CD8-positive, alpha-beta memory T cell (primary cell): Measurements from ENCODE around the gene SPOCK1. TPM values are rescaled to one million over a fixed set of nuclear protein-coding genes. Genes with fewer than 3 reads are reported as not detected.

Experiments used
- CTCF ChIA-PET: fragments of 350-600 bp; sonication (Branson Sonifier 250); formaldehyde crosslinking; loops from one replicate; lab custom pipeline; 2021; ENCODE audit warnings: antibody characterized with exemption; lab: Charles Lee
- POLR2A ChIA-PET: fragments of 350-600 bp; sonication (Branson Sonifier 250); formaldehyde crosslinking; loops from one replicate; lab custom pipeline; 2021; ENCODE audit warnings: antibody characterized with exemption; lab: Charles Lee
- DNase-seq, 5 donors: peaks; one replicate each; pipeline versions ENCODE4 v3.0.0 to v3.0.0-alpha.2; 2020 to 2022; ENCODE audit warnings: mixed read lengths in 1 of 5
- H3K27ac ChIP-seq: one replicate; pipeline ENCODE4 v1.7.0; 2013; ENCODE audit warnings: low read depth, mild to moderate bottlenecking, low read length, moderate library complexity
- H3K27me3 ChIP-seq: 2 replicates; pipeline ENCODE4 v1.7.0; 2013; ENCODE audit warnings: low read length, mild to moderate bottlenecking; ENCODE audit not compliant: insufficient read depth, poor library complexity, severe bottlenecking
- H3K36me3 ChIP-seq: 2 replicates; pipeline ENCODE4 v1.7.0; 2013; ENCODE audit warnings: mild to moderate bottlenecking, low read length, moderate library complexity; ENCODE audit not compliant: insufficient read depth
- H3K4me1 ChIP-seq: 2 replicates; pipeline ENCODE4 v1.7.0; 2013; ENCODE audit warnings: mild to moderate bottlenecking, low read length, moderate library complexity; ENCODE audit not compliant: insufficient read depth
- H3K4me3 ChIP-seq: 2 replicates; pipeline ENCODE4 v1.7.0; 2013; ENCODE audit warnings: mild to moderate bottlenecking, low read length
- H3K9me3 ChIP-seq: 2 replicates; pipeline ENCODE4 v1.7.0; 2013; ENCODE audit warnings: mild to moderate bottlenecking, low read length
- H3K27ac Mint-ChIP-seq, 8 donors: one replicate each; pipeline ENCODE4 v1.8.0; 2020 to 2021; ENCODE audit warnings: mixed read lengths in 8 of 8, mild to moderate bottlenecking in 6 of 8, inconsistent platforms in 3 of 8, moderate library complexity in 3 of 8
- H3K27me3 Mint-ChIP-seq, 2 donors: one replicate each; pipeline ENCODE4 v1.8.0; 2020 to 2021; ENCODE audit warnings: mixed read lengths in 2 of 2, mild to moderate bottlenecking in 1 of 2, moderate library complexity in 1 of 2
- H3K36me3 Mint-ChIP-seq, 3 donors: one replicate each; pipeline ENCODE4 v1.8.0; 2020 to 2021; ENCODE audit warnings: mixed read lengths in 3 of 3, inconsistent platforms in 1 of 3, mild to moderate bottlenecking in 1 of 3
- H3K4me1 Mint-ChIP-seq, 3 donors: one replicate each; pipeline ENCODE4 v1.8.0; 2020 to 2021; ENCODE audit warnings: mixed read lengths in 3 of 3, inconsistent platforms in 1 of 3, mild to moderate bottlenecking in 1 of 3
- H3K4me3 Mint-ChIP-seq, 7 donors: one replicate each; pipeline ENCODE4 v1.8.0; 2020 to 2021; ENCODE audit warnings: mixed read lengths in 7 of 7, mild to moderate bottlenecking in 6 of 7, moderate library complexity in 4 of 7, inconsistent platforms in 2 of 7
- H3K9me3 Mint-ChIP-seq, 5 donors: one replicate each; pipeline ENCODE4 v1.8.0; 2020 to 2022; ENCODE audit warnings: mixed read lengths in 5 of 5, mild to moderate bottlenecking in 3 of 5, moderate library complexity in 2 of 5, inconsistent platforms in 1 of 5
- polyA plus RNA-seq: library from polyadenylated mRNA; unstranded; fragments of 300-500 nt; fragmentation: Illumina TruSeq; gene quantifications from one replicate; pipeline ENCODE4 v1.2.3, GENCODE V29; 2021
- total RNA-seq, 2 experiments: library from RNA; stranded (reverse); gene quantifications; one replicate each; pipeline ENCODE4 v1.2.3, GENCODE V29; 2021

The SPOCK1 gene
- total and polyA plus RNA-seq, 3 experiments from 2014 or later = not detected

- H3K9me3 ChIP-seq = no peaks in the 10 kb centered on the region
- H3K4me1 Mint-ChIP-seq = no peaks in the 10 kb centered on the region
- no peak for DNase-seq
- ChIA-PET CTCF (no interaction called here), POLR2A (no interaction called here)
- H3K4me3 ChIP-seq = no peak overlapping the region
- H3K27me3 Mint-ChIP-seq = peaks cover 0 to 2% of the 10 kb centered on the region in 2 donors
- peaks cover 0 to 1% (median 0%) of the 10 kb centered on the region in 5 donors for H3K9me3 Mint-ChIP-seq
- H3K27me3 ChIP-seq = no peaks in the 10 kb centered on the region
- no peak overlapping the region for H3K27ac Mint-ChIP-seq
- H3K4me3 Mint-ChIP-seq = no peak overlapping the region
- no peaks in the 10 kb centered on the region for H3K36me3 Mint-ChIP-seq
- H3K36me3 ChIP-seq = no peaks in the 10 kb centered on the region
- no peak overlapping the region for H3K27ac ChIP-seq
- no peaks in the 10 kb centered on the region for H3K4me1 ChIP-seq
Measured at GRCh38 chr5:137176609-137177008, 322.5 kb downstream of the SPOCK1 start.

- Mint-ChIP-seq H3K9me3 (peaks cover 0 to 1% (median 0%) of the 10 kb centered on the region in 5 donors), H3K27me3 (peaks cover 0 to 2% of the 10 kb centered on the region in 2 donors), H3K4me1 (no peaks in the 10 kb centered on the region), H3K27ac (no peak overlapping the region), H3K36me3 (no peaks in the 10 kb centered on the region), H3K4me3 (no peak overlapping the region)
- ChIA-PET POLR2A (no interaction called here), CTCF (no interaction called here)
- Histone ChIP-seq H3K27ac (no peak overlapping the region), H3K4me1 (no peaks in the 10 kb centered on the region), H3K4me3 (no peak overlapping the region), H3K9me3 (no peaks in the 10 kb centered on the region), H3K27me3 (no peaks in the 10 kb centered on the region), H3K36me3 (no peaks in the 10 kb centered on the region)
- no peak for DNase-seq
Measured at GRCh38 chr5:137176126-137176525, 323.0 kb downstream of the SPOCK1 start.

- H3K36me3 Mint-ChIP-seq = no peaks in the 10 kb centered on the region
- H3K27ac ChIP-seq = no peak overlapping the region
- H3K4me1 ChIP-seq = no peaks in the 10 kb centered on the region
- CTCF ChIA-PET = no interaction called here
- POLR2A ChIA-PET = no interaction called here
- H3K4me3 ChIP-seq = no peak overlapping the region
- DNase-seq = no peak
- H3K4me1 Mint-ChIP-seq = no peaks in the 10 kb centered on the region
- H3K9me3 Mint-ChIP-seq = peaks cover 0 to 1% (median 0%) of the 10 kb centered on the region in 5 donors
- H3K36me3 ChIP-seq = no peaks in the 10 kb centered on the region
- peaks cover 0 to 2% of the 10 kb centered on the region in 2 donors for H3K27me3 Mint-ChIP-seq
- no peaks in the 10 kb centered on the region for H3K9me3 ChIP-seq
- H3K27me3 ChIP-seq = no peaks in the 10 kb centered on the region
- no peak overlapping the region for H3K4me3 Mint-ChIP-seq
- H3K27ac Mint-ChIP-seq = no peak overlapping the region
Measured at GRCh38 chr5:137174196-137174595, 324.9 kb downstream of the SPOCK1 start.

GRCh38 chr5:137172258-137172657 lies 326.9 kb downstream of the SPOCK1 start:
- no peaks in the 10 kb centered on the region for H3K36me3 Mint-ChIP-seq
- Histone ChIP-seq H3K36me3 (no peaks in the 10 kb centered on the region), H3K4me1 (no peaks in the 10 kb centered on the region), H3K4me3 (no peak overlapping the region), H3K27ac (no peak overlapping the region), H3K27me3 (no peaks in the 10 kb centered on the region), H3K9me3 (no peaks in the 10 kb centered on the region)
- no peak overlapping the region for H3K27ac Mint-ChIP-seq
- DNase-seq = no peak
- no peak overlapping the region for H3K4me3 Mint-ChIP-seq
- no peaks in the 10 kb centered on the region for H3K4me1 Mint-ChIP-seq
- POLR2A ChIA-PET = no interaction called here
- H3K9me3 Mint-ChIP-seq = peaks cover 0 to 1% (median 0%) of the 10 kb centered on the region in 5 donors
- CTCF ChIA-PET = no interaction called here
- no peaks in the 10 kb centered on the region for H3K27me3 Mint-ChIP-seq

- H3K4me1 ChIP-seq = no peaks in the 10 kb centered on the region
- POLR2A ChIA-PET = no interaction called here
- Mint-ChIP-seq H3K27ac (no peak overlapping the region), H3K9me3 (peaks cover 0 to 2% (median 0%) of the 10 kb centered on the region in 5 donors), H3K4me1 (no peaks in the 10 kb centered on the region), H3K36me3 (no peaks in the 10 kb centered on the region), H3K27me3 (peaks cover 0 to 14% of the 10 kb centered on the region in 2 donors), H3K4me3 (no peak overlapping the region)
- no peak for DNase-seq
- no peak overlapping the region for H3K27ac ChIP-seq
- H3K9me3 ChIP-seq = no peaks in the 10 kb centered on the region
- H3K36me3 ChIP-seq = no peaks in the 10 kb centered on the region
- H3K4me3 ChIP-seq = no peak overlapping the region
- H3K27me3 ChIP-seq = no peaks in the 10 kb centered on the region
- CTCF ChIA-PET = no interaction called here
Measured at GRCh38 chr5:137167187-137167586, 331.9 kb downstream of the SPOCK1 start.

GRCh38 chr5:137164961-137165360 lies 334.2 kb downstream of the SPOCK1 start:
- POLR2A ChIA-PET = no interaction called here
- Histone ChIP-seq H3K4me1 (no peaks in the 10 kb centered on the region), H3K36me3 (no peaks in the 10 kb centered on the region), H3K27me3 (no peaks in the 10 kb centered on the region), H3K27ac (no peak overlapping the region), H3K4me3 (no peak overlapping the region), H3K9me3 (no peaks in the 10 kb centered on the region)
- Mint-ChIP-seq H3K36me3 (no peaks in the 10 kb centered on the region), H3K4me1 (no peaks in the 10 kb centered on the region), H3K9me3 (peaks cover 0 to 2% (median 0%) of the 10 kb centered on the region in 5 donors), H3K27ac (no peak overlapping the region), H3K4me3 (no peak overlapping the region), H3K27me3 (peaks cover 0 to 14% of the 10 kb centered on the region in 2 donors)
- DNase-seq = no peak
- CTCF ChIA-PET = no interaction called here

GRCh38 chr5:137164536-137164935 lies 334.6 kb downstream of the SPOCK1 start:
- Histone ChIP-seq H3K4me3 (no peak overlapping the region), H3K4me1 (no peaks in the 10 kb centered on the region), H3K27me3 (no peaks in the 10 kb centered on the region), H3K9me3 (no peaks in the 10 kb centered on the region), H3K36me3 (no peaks in the 10 kb centered on the region), H3K27ac (no peak overlapping the region)
- CTCF ChIA-PET = no interaction called here
- Mint-ChIP-seq H3K27ac (no peak overlapping the region), H3K36me3 (no peaks in the 10 kb centered on the region), H3K9me3 (peaks cover 0 to 7% (median 0%) of the 10 kb centered on the region in 5 donors), H3K27me3 (peaks cover 0 to 14% of the 10 kb centered on the region in 2 donors), H3K4me3 (no peak overlapping the region), H3K4me1 (no peaks in the 10 kb centered on the region)
- no peak for DNase-seq
- POLR2A ChIA-PET = no interaction called here

- DNase-seq = no peak
- no peak overlapping the region for H3K27ac ChIP-seq
- ChIA-PET POLR2A (no interaction called here), CTCF (no interaction called here)
- H3K36me3 ChIP-seq = no peaks in the 10 kb centered on the region
- Mint-ChIP-seq H3K9me3 (peaks cover 0 to 11% (median 3%) of the 10 kb centered on the region in 5 donors), H3K27me3 (peaks cover 0 to 7% of the 10 kb centered on the region in 2 donors), H3K4me1 (no peaks in the 10 kb centered on the region), H3K27ac (no peak overlapping the region), H3K36me3 (no peaks in the 10 kb centered on the region), H3K4me3 (no peak overlapping the region)
- no peak overlapping the region for H3K4me3 ChIP-seq
- H3K27me3 ChIP-seq = no peaks in the 10 kb centered on the region
- no peaks in the 10 kb centered on the region for H3K9me3 ChIP-seq
- H3K4me1 ChIP-seq = no peaks in the 10 kb centered on the region
Measured at GRCh38 chr5:137158691-137159090, 340.4 kb downstream of the SPOCK1 start.

- no peak overlapping the region for H3K27ac Mint-ChIP-seq
- CTCF ChIA-PET = no interaction called here
- H3K36me3 Mint-ChIP-seq = no peaks in the 10 kb centered on the region
- H3K9me3 ChIP-seq = no peaks in the 10 kb centered on the region
- H3K4me3 Mint-ChIP-seq = no peak overlapping the region
- no peaks in the 10 kb centered on the region for H3K4me1 ChIP-seq
- no peaks in the 10 kb centered on the region for H3K27me3 Mint-ChIP-seq
- no peak for DNase-seq
- H3K9me3 Mint-ChIP-seq = peaks cover 0 to 13% (median 3%) of the 10 kb centered on the region in 5 donors
- no peaks in the 10 kb centered on the region for H3K4me1 Mint-ChIP-seq
- no peaks in the 10 kb centered on the region for H3K27me3 ChIP-seq
- no peaks in the 10 kb centered on the region for H3K36me3 ChIP-seq
- POLR2A ChIA-PET = no interaction called here
- H3K4me3 ChIP-seq = no peak overlapping the region
- no peak overlapping the region for H3K27ac ChIP-seq
Measured at GRCh38 chr5:137156180-137156579, 342.9 kb downstream of the SPOCK1 start.
